AG09319 (cell line): ENCODE data around the gene CDPF1.

Experiments
- DNase-seq: peaks from one replicate; pipeline ENCODE4 v3.0.0-alpha.2; 2010; ENCODE audit warnings: low read depth; ENCODE audit errors: extremely low read depth
- CTCF ChIP-seq: IDR thresholded peaks from 2 replicates; pipeline ENCODE4 v1.5.1; 2011; ENCODE audit warnings: low read depth, mild to moderate bottlenecking, inconsistent platforms, low read length, moderate library complexity

The CDPF1 gene

GRCh38 chr22:46293577-46294260 is 43.6 kb upstream of the CDPF1 start:
- DNase-seq, result no peak
- TF ChIP-seq CTCF, result no peak

GRCh38 chr22:46292732-46293131 is 42.6 kb upstream of the CDPF1 start:
- no peak for TF ChIP-seq CTCF
- no peak for DNase-seq

- DNase-seq, result no peak
- TF ChIP-seq CTCF, result no peak
Measured at GRCh38 chr22:46292173-46292572, 42.1 kb upstream of the CDPF1 start.

- TF ChIP-seq CTCF, result no peak
- DNase-seq, result no peak
Measured at GRCh38 chr22:46290843-46291785, 41.0 kb upstream of the CDPF1 start.

- TF ChIP-seq CTCF, result no peak
- no peak for DNase-seq
Measured at GRCh38 chr22:46290121-46290842, 40.2 kb upstream of the CDPF1 start.

- TF ChIP-seq CTCF, result no peak
- no peak for DNase-seq
Measured at GRCh38 chr22:46289244-46289891, 39.3 kb upstream of the CDPF1 start.
